GM18508 (cell line): Measurements from ENCODE around the gene TAF1C.
"Not testable (repeated sequence)": the region's sequence is repeated elsewhere in the genome, so short reads cannot be mapped to it uniquely, and the experiment has no call there.

Experiments used
- ATAC-seq: cut with Tn5 transposase; IDR thresholded peaks from one replicate; pipeline ENCODE4 v1.9.1; 2021; ENCODE audit warnings: moderate number of reproducible peaks; ENCODE audit not compliant: insufficient read depth, unreplicated experiment

Gene TAF1C

DNA sequence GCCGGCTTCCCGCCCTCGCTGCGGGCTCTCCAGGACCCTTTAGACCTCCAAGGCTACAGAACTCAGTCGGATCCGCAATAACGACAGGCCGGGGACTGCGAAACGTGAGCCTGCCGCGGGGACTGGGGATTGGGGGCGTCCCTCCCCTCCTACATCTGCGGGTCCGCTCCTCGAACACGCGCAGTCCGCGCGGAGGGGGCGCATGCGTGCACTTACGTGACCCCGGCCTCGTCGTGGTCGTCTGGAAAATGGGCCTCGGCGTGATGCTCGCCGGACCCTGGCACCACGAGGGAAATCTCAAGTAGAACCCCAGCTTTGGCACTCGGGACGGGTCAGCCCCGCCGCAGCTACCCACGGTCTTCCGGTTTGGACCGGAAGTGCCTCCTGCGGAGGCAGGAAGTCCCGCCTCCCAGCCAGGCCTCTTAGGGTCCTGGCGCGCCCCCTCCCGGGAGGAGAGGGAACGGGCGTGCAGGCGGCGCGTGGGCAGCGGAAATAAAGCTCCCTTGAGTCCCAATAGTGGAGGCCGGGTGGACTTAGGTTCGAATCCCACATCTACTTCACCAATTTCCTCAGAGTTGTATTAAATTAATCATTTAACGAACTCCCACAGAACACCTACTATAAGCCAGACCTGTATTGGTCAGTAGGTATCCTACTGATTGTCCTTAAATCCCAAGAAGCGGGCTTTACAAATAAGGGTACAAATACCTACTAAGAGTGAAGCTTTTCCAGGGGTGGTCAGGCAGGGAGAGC, at the start of gene TAF1C:
Gene TAF1C, minus strand, starts transcription at position 373 of the 753 bp plus-strand sequence. CDS start 2,069 bp downstream, outside the sequence.
- ATAC-seq, result peak; percentile 52

GRCh38 chr16:84234321-84235241, 47.7 kb upstream of the TAF1C start:
- no peak for ATAC-seq

- no peak for ATAC-seq
These were observed 46.9 kb upstream of the TAF1C start for GRCh38 chr16:84233748-84234147.

GRCh38 chr16:84232969-84233368, 46.1 kb upstream of the TAF1C start:
- no peak for ATAC-seq

- no peak for ATAC-seq
These were observed 45.2 kb upstream of the TAF1C start for GRCh38 chr16:84232060-84232459.

DNA sequence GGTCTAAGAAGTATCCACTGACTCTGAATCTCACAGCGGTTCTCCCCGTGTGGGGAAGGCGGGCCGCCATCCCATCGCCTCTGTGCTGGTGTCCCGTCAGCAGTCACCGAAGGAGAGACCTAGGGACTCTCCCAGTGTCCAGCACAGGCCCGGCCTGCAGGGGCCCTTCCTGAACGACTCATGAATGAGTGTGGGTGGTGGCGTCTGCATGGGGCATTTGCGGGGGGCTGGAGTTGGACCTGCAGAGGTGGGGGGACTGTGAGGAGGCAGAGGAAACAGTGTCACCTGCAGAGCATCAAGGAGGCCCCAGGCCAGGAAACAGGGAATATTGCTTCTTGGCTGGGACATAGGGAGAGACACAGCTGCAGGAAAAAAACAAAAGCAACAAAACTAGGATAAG, 42.6 kb upstream of the TAF1C start:
- ATAC-seq, result no peak

- no peak for ATAC-seq
These were observed 41.5 kb upstream of the TAF1C start for GRCh38 chr16:84228256-84228838.

GRCh38 chr16:84227548-84227947, 40.7 kb upstream of the TAF1C start:
- ATAC-seq, result no peak

DNA sequence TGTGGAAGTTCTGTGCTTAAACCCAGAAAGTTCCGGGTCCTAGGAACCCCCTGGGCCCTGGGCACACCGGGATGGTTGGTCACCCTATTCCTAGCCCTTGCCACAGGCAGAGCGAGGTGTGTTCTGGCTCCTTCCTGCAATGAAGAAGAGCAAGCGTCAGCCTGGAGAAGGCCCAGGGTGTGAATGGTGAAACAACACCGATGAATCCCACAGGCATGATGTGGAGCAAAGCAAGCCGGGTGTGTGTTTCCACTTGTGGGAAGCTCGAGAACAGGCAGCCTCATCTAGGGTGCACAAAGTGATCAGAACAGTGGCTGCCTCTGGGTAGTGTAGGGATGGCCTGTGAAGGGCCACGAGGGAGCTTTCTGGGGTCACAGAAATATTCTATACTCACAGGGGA, 39.2 kb upstream of the TAF1C start:
- no peak for ATAC-seq

DNA sequence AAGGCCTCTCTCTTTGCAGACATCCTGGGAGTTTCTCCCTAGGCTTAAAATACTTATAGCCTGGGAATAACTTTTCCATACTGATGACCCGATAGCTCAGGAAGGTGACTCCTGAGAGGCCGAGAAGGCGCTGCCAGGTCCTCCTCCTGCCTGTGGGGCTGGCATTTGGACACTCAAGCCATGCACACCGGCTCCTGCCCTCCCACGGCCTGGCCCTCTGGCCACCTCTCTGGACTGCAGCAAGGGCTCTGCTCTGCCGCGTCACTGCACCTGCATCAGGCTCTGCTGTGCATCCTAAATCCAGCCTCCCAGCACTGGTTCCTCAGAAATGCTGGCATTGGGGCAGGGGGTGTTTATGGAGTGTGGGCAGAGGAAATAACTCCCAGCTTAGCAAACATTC, 38.7 kb upstream of the TAF1C start:
- ATAC-seq, result no peak

GRCh38 chr16:84225126-84225525, 38.3 kb upstream of the TAF1C start:
- no peak for ATAC-seq

- no peak for ATAC-seq
These were observed 37.7 kb upstream of the TAF1C start for GRCh38 chr16:84224554-84224953.

DNA sequence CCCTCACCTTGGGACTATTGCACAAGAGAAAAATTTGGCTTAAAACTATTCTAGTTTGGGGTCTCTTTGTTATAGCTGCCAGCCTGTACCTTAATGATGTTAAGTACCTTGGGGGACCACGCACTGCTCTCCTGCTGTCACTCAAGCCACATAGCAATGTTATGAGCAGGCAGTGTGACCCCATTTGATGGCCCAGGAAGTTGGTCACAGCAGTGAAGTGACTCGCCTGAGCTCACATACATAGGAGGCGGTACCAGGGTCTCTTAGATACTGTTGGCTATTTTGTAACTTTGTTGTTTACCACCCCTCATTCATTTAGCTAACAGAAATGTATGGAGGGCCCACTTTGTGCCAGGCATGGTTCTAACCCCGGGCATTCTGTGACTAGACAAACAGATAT, 36.6 kb upstream of the TAF1C start:
- no peak for ATAC-seq

- ATAC-seq, result no peak
These were observed 34.0 kb upstream of the TAF1C start for GRCh38 chr16:84220851-84221250.

DNA sequence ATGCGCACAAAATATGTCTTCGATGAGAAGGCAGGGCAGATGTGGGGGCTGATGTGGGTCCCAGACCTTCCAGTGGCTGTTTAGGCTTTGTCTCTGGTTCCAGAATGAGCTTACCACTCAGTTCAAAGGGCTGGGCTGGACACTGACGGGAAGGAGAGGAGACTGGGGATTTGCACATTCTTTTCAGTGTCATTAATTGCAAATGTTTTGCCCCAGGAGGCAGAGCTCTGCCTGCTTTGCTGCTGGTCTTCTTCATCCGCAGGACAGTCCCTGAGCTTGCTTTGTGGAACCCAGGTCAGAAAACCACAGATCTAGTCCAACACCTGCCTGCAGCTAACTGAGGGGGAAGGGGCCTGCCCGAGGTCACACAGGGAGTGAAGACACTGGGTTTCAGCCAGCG, 32.1 kb upstream of the TAF1C start:
- no peak for ATAC-seq

DNA sequence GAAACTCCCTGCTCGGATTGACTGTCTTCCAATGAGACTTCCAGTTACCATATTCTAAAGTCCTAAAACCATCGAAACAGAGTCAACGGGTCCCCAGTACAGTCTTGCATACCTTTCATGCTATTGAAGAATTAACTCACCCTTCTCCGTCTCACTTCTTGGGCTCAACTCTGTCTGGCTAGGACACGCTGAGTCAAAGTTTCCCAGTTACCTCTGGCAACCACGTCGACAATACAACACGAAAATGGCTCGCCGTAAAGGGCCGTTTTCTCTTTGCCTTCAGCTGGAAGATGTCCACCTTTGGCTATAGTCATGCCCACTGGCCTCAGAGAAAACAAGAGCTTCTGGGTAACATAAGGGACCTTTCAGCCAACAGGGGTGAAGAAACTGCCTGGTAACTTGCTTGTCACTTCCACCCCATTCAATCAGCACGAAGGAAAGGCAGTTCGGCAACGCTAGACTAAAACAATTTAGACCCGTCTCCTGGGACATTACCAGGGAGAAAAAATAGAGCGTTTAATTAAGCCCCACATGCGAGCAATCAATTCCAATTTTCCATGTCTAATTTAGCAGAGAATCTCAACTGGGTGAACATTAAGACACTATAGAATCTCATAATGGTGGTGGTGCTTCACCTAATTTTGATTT, 31.4 kb upstream of the TAF1C start:
- no peak for ATAC-seq

DNA sequence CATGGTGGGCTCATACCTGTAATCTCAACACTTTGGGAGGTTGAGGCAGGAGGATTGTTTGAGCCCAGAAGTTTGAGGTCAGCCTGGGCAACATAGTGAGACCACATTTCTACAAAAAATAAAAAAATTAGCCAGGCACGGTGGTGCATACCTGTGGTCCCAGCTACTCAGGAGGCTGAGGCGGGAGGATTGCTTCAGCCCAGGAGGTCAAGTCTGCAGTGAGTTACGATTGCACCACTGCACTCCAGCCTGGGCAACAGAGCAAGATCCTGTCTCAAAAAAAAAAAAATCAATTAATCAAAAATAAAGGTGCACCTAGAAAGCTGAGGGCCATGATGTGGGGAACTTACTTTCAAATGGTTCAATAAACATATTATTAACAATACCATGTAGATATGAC, 29.3 kb upstream of the TAF1C start:
- not testable (repeated sequence) for ATAC-seq

GRCh38 chr16:84215531-84215930, 28.7 kb upstream of the TAF1C start:
- ATAC-seq, result no peak

GRCh38 chr16:84214451-84215066, 27.7 kb upstream of the TAF1C start:
- no peak for ATAC-seq

- no peak for ATAC-seq
These were observed 25.8 kb upstream of the TAF1C start for GRCh38 chr16:84212631-84213030.
